A673 (cell line): Measurements from ENCODE around the gene GPC6. TPM values are rescaled to one million over a fixed set of nuclear protein-coding genes. Genes with fewer than 3 reads are reported as not detected.

Source experiments
- BruUV-seq: library from RNA; stranded (reverse); fragments of 400-500 nt; replicated peaks from 2 replicates; lab custom pipeline; 2021; lab: Mats Ljungman, UMichigan
- CTCF ChIA-PET: fragments of 300-600 bp; sonication (Branson Sonifier 250); formaldehyde crosslinking; loops from one replicate; lab custom pipeline; 2022; ENCODE audit warnings: antibody characterized with exemption; lab: Charles Lee
- POLR2A ChIA-PET: fragments of 300-600 bp; sonication (Branson Sonifier 250); formaldehyde crosslinking; loops from one replicate; lab custom pipeline; 2022; ENCODE audit warnings: antibody characterized with exemption; ENCODE audit not compliant: low non-redundant PET; lab: Charles Lee
- DNase-seq: peaks from one replicate; pipeline ENCODE4 v3.0.0-alpha.2; 2015; ENCODE audit warnings: low spot score
- H3K27ac ChIP-seq: fragments of 200-600 bp; sonication (generic); 2 replicates; pipeline ENCODE4 v1.5.1; 2016; ENCODE audit warnings: mixed run types, low read depth, mild to moderate bottlenecking, mixed read lengths, antibody characterized with exemption, low read length; ENCODE audit not compliant: poor library complexity, severe bottlenecking
- H3K27me3 ChIP-seq: fragments of 200-600 bp; sonication (generic); replicated peaks from 2 replicates; pipeline ENCODE4 v1.6.1; 2017; ENCODE audit warnings: mixed run types, low read depth, mild to moderate bottlenecking, mixed read lengths, antibody characterized with exemption, low read length; ENCODE audit not compliant: insufficient read depth, poor library complexity
- H3K36me3 ChIP-seq: fragments of 200-600 bp; sonication (generic); 2 replicates; pipeline ENCODE4 v1.6.1; 2016; ENCODE audit warnings: mixed run types, mild to moderate bottlenecking, mixed read lengths, antibody characterized with exemption, low read length; ENCODE audit not compliant: insufficient read depth, poor library complexity, severe bottlenecking
- H3K4me1 ChIP-seq: fragments of 200-600 bp; sonication (generic); 2 replicates; pipeline ENCODE4 v1.6.1; 2017; ENCODE audit warnings: mixed run types, mild to moderate bottlenecking, mixed read lengths, antibody characterized with exemption, low read length; ENCODE audit not compliant: insufficient read depth, poor library complexity, severe bottlenecking
- H3K4me3 ChIP-seq: fragments of 200-600 bp; sonication (generic); 2 replicates; pipeline ENCODE4 v1.5.1; 2016; ENCODE audit warnings: low read depth, mixed run types, mild to moderate bottlenecking, mixed read lengths, low read length; ENCODE audit not compliant: poor library complexity, severe bottlenecking
- H3K9me3 ChIP-seq: fragments of 200-600 bp; sonication (generic); 2 replicates; pipeline ENCODE4 v1.6.1; 2016; ENCODE audit warnings: mixed run types, low read depth, mild to moderate bottlenecking, mixed read lengths, antibody characterized with exemption, low read length; ENCODE audit not compliant: poor library complexity, severe bottlenecking
- CTCF ChIP-seq: fragments of 300-800, 200-600 bp; sonication (generic); conservative IDR thresholded peaks from 2 replicates; pipeline ENCODE4 v1.5.1; 2017; ENCODE audit warnings: low read depth, mild to moderate bottlenecking, antibody characterized with exemption, low read length, moderate library complexity, mixed read lengths
- EZH2 ChIP-seq: fragments of 200-600 bp; sonication (generic); IDR thresholded peaks from 2 replicates; pipeline ENCODE4 v1.6.1; 2017; ENCODE audit warnings: borderline replicate concordance, low read depth, mild to moderate bottlenecking, mixed read lengths, antibody characterized with exemption, low read length; ENCODE audit not compliant: poor library complexity, severe bottlenecking
- intact Hi-C: fragments of 100-400 bp; cut with micrococcal nuclease; formaldehyde crosslinking; loops from one replicate; pipeline ENCODE4 v1.10.0; 2022; ENCODE audit not compliant: unreplicated experiment
- total RNA-seq: library from RNA; stranded (reverse); gene quantifications from 2 replicates; pipeline ENCODE4 v1.2.3, GENCODE V29; 2021

GPC6 gene
- total RNA-seq, 1 experiment from 2014 or later, result 23.3 TPM

- no peaks in the 10 kb centered on the region for H3K27me3 ChIP-seq
- H3K9me3 ChIP-seq, result no peaks in the 10 kb centered on the region
- H3K27ac ChIP-seq, result no peak overlapping the region
- no peak for DNase-seq
- no TSS peak for BruUV-seq
- H3K4me3 ChIP-seq, result no peak overlapping the region
- ChIA-PET CTCF (no interaction called here), POLR2A (interaction anchor here (0.7 kb wide), 1 partner anchor 562 kb away, joined by 3 read pairs; no protein-coding TSS in a partner anchor)
- H3K36me3 ChIP-seq, result no peaks in the 10 kb centered on the region
- intact Hi-C loops, result no loop called here
- no peak for TF ChIP-seq EZH2
- no peak for TF ChIP-seq CTCF
- no peaks in the 10 kb centered on the region for H3K4me1 ChIP-seq
These were observed 524.1 kb downstream of the GPC6 start for GRCh38 chr13:93750676-93751075.

GRCh38 chr13:93751117-93751516 lies 524.5 kb downstream of the GPC6 start:
- intact Hi-C loops, result no loop called here
- H3K36me3 ChIP-seq, result no peaks in the 10 kb centered on the region
- H3K27me3 ChIP-seq, result no peaks in the 10 kb centered on the region
- no peak overlapping the region for H3K4me3 ChIP-seq
- CTCF ChIA-PET, result no interaction called here
- BruUV-seq, result no TSS peak
- no peak for DNase-seq
- H3K27ac ChIP-seq, result no peak overlapping the region
- no peaks in the 10 kb centered on the region for H3K4me1 ChIP-seq
- H3K9me3 ChIP-seq, result no peaks in the 10 kb centered on the region
- POLR2A ChIA-PET, result interaction anchor here (0.7 kb wide), 1 partner anchor 562 kb away, joined by 3 read pairs; no protein-coding TSS in a partner anchor
- TF ChIP-seq EZH2, result no peak
- TF ChIP-seq CTCF, result no peak

- no peaks in the 10 kb centered on the region for H3K4me1 ChIP-seq
- H3K36me3 ChIP-seq, result no peaks in the 10 kb centered on the region
- TF ChIP-seq EZH2, result no peak
- TF ChIP-seq CTCF, result no peak
- no peak for DNase-seq
- POLR2A ChIA-PET, result no interaction called here
- H3K9me3 ChIP-seq, result no peaks in the 10 kb centered on the region
- no peaks in the 10 kb centered on the region for H3K27me3 ChIP-seq
- CTCF ChIA-PET, result no interaction called here
- BruUV-seq, result no TSS peak
- no peak overlapping the region for H3K4me3 ChIP-seq
- intact Hi-C loops, result no loop called here
- no peak overlapping the region for H3K27ac ChIP-seq
These were observed 525.9 kb downstream of the GPC6 start for GRCh38 chr13:93752541-93752940.
